ENCODE data around the gene IQCM.

IQCM gene

DNA sequence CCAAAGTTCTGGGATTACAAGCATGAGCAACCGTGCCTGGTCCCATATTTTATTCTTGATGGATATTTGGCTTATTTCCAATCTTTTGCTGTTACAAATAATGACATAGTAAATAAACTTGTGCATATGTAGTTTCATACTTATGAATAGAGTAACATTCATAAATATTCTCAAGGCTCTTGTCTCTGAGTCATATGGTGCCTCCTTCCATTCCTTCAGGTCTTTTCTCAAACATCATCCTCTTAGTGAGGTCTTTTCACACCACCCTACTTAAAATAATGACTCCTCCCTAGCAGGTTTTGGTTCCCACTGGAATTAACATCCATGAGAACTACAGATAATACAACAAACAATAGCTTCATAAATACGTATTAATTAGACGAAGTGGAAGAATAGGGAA, 416.6 kb downstream of the IQCM start:
- TF ChIP-seq, protein P1, sequence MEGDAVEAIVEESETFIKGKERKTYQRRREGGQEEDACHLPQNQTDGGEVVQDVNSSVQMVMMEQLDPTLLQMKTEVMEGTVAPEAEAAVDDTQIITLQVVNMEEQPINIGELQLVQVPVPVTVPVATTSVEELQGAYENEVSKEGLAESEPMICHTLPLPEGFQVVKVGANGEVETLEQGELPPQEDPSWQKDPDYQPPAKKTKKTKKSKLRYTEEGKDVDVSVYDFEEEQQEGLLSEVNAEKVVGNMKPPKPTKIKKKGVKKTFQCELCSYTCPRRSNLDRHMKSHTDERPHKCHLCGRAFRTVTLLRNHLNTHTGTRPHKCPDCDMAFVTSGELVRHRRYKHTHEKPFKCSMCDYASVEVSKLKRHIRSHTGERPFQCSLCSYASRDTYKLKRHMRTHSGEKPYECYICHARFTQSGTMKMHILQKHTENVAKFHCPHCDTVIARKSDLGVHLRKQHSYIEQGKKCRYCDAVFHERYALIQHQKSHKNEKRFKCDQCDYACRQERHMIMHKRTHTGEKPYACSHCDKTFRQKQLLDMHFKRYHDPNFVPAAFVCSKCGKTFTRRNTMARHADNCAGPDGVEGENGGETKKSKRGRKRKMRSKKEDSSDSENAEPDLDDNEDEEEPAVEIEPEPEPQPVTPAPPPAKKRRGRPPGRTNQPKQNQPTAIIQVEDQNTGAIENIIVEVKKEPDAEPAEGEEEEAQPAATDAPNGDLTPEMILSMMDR (conservative IDR thresholded peaks at IDR 0.05; ENCODE audit: low read length) = no peak
- no peak for TF ChIP-seq EZH2phosphoT487 (IDR thresholded peaks at IDR 0.05; ENCODE audit: borderline replicate concordance)
- Histone ChIP-seq H2AFZ (ENCODE audit: low read length) (no peak overlapping the region), H3K79me2 (ENCODE audit: insufficient read depth, low read length) (no peaks in the 10 kb centered on the region), H3K9ac (ENCODE audit: low read depth, low read length, poor library complexity, severe bottlenecking) (no peak overlapping the region), H3K4me2 (ENCODE audit: low read depth, low read length, poor library complexity, severe bottlenecking) (no peak overlapping the region), H3K4me1 (ENCODE audit: insufficient read depth, low read length, poor library complexity, severe bottlenecking) (no peaks in the 10 kb centered on the region), H3K9me3 (ENCODE audit: insufficient read depth, low read depth, low read length) (no peaks in the 10 kb centered on the region), H3F3A (ENCODE audit: low read depth) (no peaks in the 10 kb centered on the region), H3K27me3 (ENCODE audit: insufficient read depth, low read length, poor library complexity, severe bottlenecking) (no peaks in the 10 kb centered on the region), H3K36me3 (ENCODE audit: insufficient read depth, low read length) (no peaks in the 10 kb centered on the region), H3K9me2 (replicated peaks; ENCODE audit: low read depth, low read length) (no peaks in the 10 kb centered on the region), H4K20me1 (ENCODE audit: insufficient read depth, low read length, poor library complexity, severe bottlenecking) (no peaks in the 10 kb centered on the region), H3K4me3 (ENCODE audit: low read length, poor library complexity, severe bottlenecking) (no peak overlapping the region)

DNA sequence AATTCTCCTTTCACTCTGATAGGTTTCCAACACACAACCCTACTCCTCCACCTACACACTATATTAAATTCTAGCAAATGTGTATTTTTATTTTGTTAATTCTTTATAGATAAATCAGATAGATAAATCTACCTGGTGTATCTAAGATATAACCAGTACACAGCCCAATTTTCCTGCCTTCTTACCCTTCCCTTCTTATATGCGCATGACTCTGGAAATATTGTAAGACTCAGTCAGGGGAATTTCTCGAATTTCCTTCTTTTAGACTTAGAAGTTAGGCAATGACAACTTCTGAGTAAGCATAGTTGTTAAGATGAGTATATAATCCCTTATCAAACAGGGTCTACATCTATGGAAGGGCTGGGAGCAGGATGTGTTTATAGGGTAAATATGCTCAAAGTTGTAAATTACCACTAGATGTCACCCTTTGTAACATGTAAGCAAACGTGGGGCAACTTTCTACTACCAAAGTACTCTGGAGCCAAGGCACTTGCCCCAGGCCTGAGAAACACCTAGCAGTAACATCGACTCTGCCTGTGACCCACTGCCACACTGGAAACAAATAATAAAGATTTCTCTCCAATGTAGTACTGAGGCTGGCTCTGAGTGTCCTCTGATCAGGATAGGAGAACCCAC, 444.7 kb downstream of the IQCM start:
- no peak overlapping the region for H2AFZ ChIP-seq (ENCODE audit: low read length)
- no peak overlapping the region for H3K9ac ChIP-seq (ENCODE audit: low read depth, low read length, poor library complexity, severe bottlenecking)
- TF ChIP-seq EZH2phosphoT487 (IDR thresholded peaks at IDR 0.05; ENCODE audit: borderline replicate concordance) = no peak
- TF ChIP-seq, protein P1 (conservative IDR thresholded peaks at IDR 0.05; ENCODE audit: low read length) = peak; percentile 66
- no peaks in the 10 kb centered on the region for H3K79me2 ChIP-seq (ENCODE audit: insufficient read depth, low read length)
- H3F3A ChIP-seq (ENCODE audit: low read depth) = no peaks in the 10 kb centered on the region
- H3K27me3 ChIP-seq (ENCODE audit: insufficient read depth, low read length, poor library complexity, severe bottlenecking) = no peaks in the 10 kb centered on the region
- H3K4me3 ChIP-seq (ENCODE audit: low read length, poor library complexity, severe bottlenecking) = no peak overlapping the region
- H3K4me1 ChIP-seq (ENCODE audit: insufficient read depth, low read length, poor library complexity, severe bottlenecking) = no peaks in the 10 kb centered on the region
- no peaks in the 10 kb centered on the region for H4K20me1 ChIP-seq (ENCODE audit: insufficient read depth, low read length, poor library complexity, severe bottlenecking)
- no peaks in the 10 kb centered on the region for H3K9me2 ChIP-seq (replicated peaks; ENCODE audit: low read depth, low read length)
- H3K4me2 ChIP-seq (ENCODE audit: low read depth, low read length, poor library complexity, severe bottlenecking) = no peak overlapping the region
- no peaks in the 10 kb centered on the region for H3K36me3 ChIP-seq (ENCODE audit: insufficient read depth, low read length)
- H3K9me3 ChIP-seq (ENCODE audit: insufficient read depth, low read depth, low read length) = no peaks in the 10 kb centered on the region

DNA sequence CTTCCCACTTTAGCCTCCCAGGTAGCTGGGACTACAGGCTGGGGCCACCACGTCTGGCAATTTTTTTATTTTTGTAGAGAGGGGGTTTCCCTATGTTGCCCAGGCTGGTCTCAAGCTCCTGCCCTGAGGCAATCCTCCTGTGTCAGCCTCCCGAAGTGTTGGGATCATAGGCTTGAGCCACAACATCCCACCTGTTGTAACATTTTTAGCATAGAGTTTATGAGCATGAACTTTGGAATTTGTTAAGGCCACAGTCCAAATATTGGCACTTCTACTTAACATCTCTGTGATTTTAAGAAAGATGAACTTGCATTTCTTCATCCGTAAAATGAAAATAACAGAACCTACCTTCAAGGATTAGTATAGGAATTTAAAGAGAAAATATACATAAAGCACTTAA, 445.6 kb downstream of the IQCM start:
- H3K9ac ChIP-seq (ENCODE audit: low read depth, low read length, poor library complexity, severe bottlenecking) = no peak overlapping the region

More for the DNA sequence above, 445.6 kb downstream of the IQCM start:
- Histone ChIP-seq H2AFZ (ENCODE audit: low read length) (no peak overlapping the region), H4K20me1 (ENCODE audit: insufficient read depth, low read length, poor library complexity, severe bottlenecking) (no peaks in the 10 kb centered on the region), H3K4me2 (ENCODE audit: low read depth, low read length, poor library complexity, severe bottlenecking) (no peak overlapping the region), H3K4me3 (ENCODE audit: low read length, poor library complexity, severe bottlenecking) (no peak overlapping the region), H3K79me2 (ENCODE audit: insufficient read depth, low read length) (no peaks in the 10 kb centered on the region), H3K4me1 (ENCODE audit: insufficient read depth, low read length, poor library complexity, severe bottlenecking) (no peaks in the 10 kb centered on the region), H3K27me3 (ENCODE audit: insufficient read depth, low read length, poor library complexity, severe bottlenecking) (no peaks in the 10 kb centered on the region), H3K9me2 (replicated peaks; ENCODE audit: low read depth, low read length) (no peaks in the 10 kb centered on the region), H3F3A (ENCODE audit: low read depth) (no peaks in the 10 kb centered on the region), H3K9me3 (ENCODE audit: insufficient read depth, low read depth, low read length) (no peaks in the 10 kb centered on the region), H3K36me3 (ENCODE audit: insufficient read depth, low read length) (no peaks in the 10 kb centered on the region)
- no peak for TF ChIP-seq EZH2phosphoT487 (IDR thresholded peaks at IDR 0.05; ENCODE audit: borderline replicate concordance)
- TF ChIP-seq, protein P1 (conservative IDR thresholded peaks at IDR 0.05; ENCODE audit: low read length) = no peak

All from Loucy (cell line).